ENCODE data around the gene HAND2.

Gene HAND2

DNA sequence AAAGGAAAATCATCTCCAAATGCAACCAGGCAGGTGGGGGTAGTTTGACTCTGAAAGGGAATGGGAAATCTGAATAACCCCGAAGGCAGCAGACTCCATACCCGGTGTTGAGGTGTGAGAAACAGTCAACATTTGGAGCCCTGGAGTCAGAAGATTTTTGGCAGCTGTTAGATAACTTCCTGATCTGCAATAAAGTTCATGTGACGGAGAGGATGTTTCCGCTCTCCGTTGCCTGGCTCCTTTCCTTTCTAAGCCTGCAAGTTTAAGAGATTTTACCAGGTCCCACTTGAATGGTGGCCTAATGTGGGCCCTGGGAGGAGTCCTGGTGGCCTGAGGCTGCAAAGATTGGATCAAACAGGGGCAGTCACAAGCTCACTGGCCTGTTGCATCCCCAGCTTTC, 27.7 kb downstream of the HAND2 start:
- TF ChIP-seq, protein P1, sequence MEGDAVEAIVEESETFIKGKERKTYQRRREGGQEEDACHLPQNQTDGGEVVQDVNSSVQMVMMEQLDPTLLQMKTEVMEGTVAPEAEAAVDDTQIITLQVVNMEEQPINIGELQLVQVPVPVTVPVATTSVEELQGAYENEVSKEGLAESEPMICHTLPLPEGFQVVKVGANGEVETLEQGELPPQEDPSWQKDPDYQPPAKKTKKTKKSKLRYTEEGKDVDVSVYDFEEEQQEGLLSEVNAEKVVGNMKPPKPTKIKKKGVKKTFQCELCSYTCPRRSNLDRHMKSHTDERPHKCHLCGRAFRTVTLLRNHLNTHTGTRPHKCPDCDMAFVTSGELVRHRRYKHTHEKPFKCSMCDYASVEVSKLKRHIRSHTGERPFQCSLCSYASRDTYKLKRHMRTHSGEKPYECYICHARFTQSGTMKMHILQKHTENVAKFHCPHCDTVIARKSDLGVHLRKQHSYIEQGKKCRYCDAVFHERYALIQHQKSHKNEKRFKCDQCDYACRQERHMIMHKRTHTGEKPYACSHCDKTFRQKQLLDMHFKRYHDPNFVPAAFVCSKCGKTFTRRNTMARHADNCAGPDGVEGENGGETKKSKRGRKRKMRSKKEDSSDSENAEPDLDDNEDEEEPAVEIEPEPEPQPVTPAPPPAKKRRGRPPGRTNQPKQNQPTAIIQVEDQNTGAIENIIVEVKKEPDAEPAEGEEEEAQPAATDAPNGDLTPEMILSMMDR (IDR thresholded peaks at IDR 0.05; ENCODE audit: low read length, missing control alignments): no peak
- H3K4me3 ChIP-seq (replicated peaks; ENCODE audit: low read depth, low read length): no peak overlapping the region
- DNase-seq (ENCODE audit: low read depth): no peak

DNA sequence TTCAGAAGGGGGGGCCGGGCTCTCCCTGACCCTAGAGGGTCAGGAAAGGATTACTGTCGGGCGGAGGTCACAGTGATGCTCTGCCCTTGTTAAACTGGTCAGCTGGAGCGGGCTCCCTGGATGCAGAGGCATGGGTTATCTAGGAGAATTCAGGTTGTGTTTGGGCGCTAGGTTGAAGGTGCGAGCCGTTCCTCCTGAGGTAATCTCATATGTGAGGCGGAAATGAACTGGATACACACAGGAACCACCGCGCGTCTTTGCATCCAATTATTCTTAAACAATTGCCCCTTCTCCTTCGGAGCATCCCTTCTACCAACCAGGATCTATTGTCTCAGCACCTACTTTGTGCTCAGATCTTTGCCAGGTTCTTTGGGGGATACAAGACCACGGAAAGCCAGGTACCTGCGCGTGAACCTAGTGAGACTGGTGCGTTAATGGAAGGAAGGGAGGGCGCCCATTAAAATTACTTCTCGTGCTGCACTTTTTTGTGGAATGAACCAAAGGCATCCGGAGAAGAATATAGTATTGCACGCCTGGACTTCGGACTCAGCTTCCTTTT, 28.4 kb downstream of the HAND2 start:
- TF ChIP-seq, protein P1 (IDR thresholded peaks at IDR 0.05; ENCODE audit: low read length, missing control alignments): no peak
- no peak overlapping the region for H3K4me3 ChIP-seq (replicated peaks; ENCODE audit: low read depth, low read length)
- no peak for DNase-seq (ENCODE audit: low read depth)

DNA sequence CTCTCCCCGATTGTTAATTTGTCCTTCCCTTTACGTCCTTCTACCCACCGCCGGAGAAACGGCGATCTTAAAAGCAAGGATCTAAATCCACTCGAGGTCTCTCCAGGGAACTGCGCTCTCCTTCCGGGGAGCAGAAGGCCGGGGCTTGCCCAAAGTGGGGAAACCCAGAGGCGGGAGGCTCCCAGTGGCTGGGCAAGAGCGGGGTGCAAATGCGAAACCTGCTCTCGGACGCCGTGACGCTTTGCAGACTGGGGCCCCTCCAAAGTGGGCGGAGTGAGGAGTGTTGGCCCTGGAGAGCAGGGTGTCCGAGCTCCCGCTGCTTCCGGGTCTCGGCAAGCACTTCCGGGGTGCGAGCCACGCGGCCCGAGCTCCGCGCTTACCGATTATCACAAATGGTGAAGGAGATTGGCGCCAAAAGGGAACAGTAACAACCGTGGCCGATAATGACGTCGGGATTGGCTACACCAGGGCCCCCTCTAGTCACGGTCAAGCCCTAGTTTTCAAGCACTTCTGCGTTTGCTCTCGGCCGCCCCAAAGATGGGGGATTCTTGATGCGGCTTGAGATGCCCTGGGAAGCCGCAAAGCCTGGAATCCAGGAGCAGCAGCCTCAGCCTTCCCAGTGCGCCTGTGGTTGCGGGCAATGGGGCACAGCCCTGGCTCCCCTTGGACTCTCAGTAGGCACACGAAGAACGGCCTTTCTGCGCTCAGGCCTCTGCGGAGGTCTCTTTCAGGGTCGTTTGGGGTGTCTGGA, 29.0 kb downstream of the HAND2 start:
- DNase-seq (ENCODE audit: low read depth): no peak
- no peak overlapping the region for H3K4me3 ChIP-seq (replicated peaks; ENCODE audit: low read depth, low read length)

DNA sequence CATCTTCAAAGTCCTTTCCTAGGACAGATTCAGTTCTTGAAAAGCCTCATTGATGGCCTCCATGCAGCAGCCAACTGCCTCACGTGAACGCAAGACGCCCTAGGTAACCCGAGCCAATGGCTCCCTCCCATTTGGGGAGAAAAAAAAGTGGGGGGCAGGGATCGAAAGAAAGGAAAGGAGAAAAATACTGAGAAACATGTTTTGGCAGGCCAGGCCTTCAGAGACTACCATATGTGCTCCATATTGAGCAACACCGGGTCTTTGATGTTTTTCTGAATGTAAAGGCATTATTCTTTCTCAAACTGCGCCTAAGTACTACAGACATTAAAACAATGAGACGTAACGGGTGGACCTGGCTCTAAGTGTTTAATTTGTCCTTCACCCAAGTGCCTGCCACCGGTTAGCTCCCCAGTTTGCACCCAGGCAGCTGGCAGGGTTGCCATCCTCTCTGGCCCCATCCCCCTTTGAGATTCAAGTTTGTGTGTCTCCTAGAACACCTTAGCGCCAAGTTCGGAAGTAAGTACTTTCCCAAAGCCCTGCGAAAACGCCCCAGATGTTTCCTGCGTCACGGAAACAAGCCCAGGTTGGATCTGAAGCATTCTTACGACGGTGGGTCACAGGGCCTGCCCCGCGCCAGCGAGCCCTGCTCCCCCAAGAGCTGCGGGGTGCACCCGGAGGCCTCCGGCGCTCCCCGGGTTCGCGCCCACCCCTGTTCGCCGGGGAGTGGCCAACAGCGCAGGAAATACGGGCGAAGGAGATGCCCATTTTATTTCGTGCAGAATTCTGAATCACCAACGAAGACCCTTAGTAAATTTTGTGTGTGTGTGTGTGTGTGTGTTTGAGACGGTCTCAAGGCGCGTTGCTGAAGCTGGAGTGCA, 30.1 kb downstream of the HAND2 start:
- DNase-seq (ENCODE audit: low read depth): no peak
- TF ChIP-seq, protein P1 (IDR thresholded peaks at IDR 0.05; ENCODE audit: low read length, missing control alignments): no peak
- H3K4me3 ChIP-seq (replicated peaks; ENCODE audit: low read depth, low read length): no peak overlapping the region

More for the DNA sequence above, 29.0 kb downstream of the HAND2 start:
- TF ChIP-seq, protein P1 (IDR thresholded peaks at IDR 0.05; ENCODE audit: low read length, missing control alignments): no peak

DNA sequence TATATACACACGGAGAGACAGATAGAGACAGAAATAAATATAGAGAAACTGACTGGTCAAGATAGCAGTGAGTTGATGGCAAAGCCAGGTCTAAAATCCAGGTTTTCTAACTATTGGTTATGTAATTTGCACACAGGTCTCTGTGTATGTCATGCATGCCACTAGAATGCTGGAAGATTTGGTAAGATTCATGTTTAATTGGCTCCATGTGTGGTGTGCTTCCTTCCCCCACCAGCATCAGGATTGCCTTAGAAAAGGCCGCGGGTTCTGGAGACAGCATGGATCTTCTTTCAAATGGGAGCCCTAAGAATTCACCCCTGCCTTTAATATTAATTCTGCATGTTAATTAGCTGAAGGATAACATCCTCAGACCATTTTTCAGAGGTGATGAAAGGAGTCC, 31.3 kb downstream of the HAND2 start:
- TF ChIP-seq, protein P1 (IDR thresholded peaks at IDR 0.05; ENCODE audit: low read length, missing control alignments): no peak
- DNase-seq (ENCODE audit: low read depth): no peak
- H3K4me3 ChIP-seq (replicated peaks; ENCODE audit: low read depth, low read length): no peak overlapping the region

DNA sequence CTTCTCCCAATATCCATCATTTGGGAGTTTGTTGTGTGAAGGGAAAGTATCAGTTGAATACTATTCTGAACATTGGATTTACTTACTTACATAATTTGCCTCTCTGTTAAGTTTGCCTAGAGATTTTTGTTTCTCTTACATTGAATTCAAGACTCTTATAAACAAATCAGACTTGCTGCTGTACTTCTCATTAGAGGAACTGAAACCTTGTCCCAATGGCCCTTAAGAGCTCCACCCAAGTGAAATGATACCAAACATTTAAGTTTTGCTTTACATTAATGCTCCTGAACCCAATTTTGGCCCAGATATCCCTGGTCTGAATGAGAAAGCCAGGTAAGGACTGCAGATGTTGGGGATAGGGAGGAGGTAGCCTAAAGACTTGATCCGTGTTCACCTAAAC, 32.0 kb downstream of the HAND2 start:
- H3K4me3 ChIP-seq (replicated peaks; ENCODE audit: low read depth, low read length): no peak overlapping the region
- TF ChIP-seq, protein P1 (IDR thresholded peaks at IDR 0.05; ENCODE audit: low read length, missing control alignments): no peak
- DNase-seq (ENCODE audit: low read depth): no peak

Data from fibroblast of pulmonary artery (primary cell).